ENCODE measurements around the gene CAMK1D.
"Not testable (repeated sequence)": the region's sequence is repeated elsewhere in the genome, so short reads cannot be mapped to it uniquely, and the experiment has no call there.

CAMK1D gene

GRCh38 chr10:12430406-12430982, 81.1 kb downstream of the CAMK1D start:
- no peak for DNase-seq (ENCODE audit: low read depth in 2 of 2)

- no peak for DNase-seq (ENCODE audit: low read depth in 2 of 2)
These were observed 82.1 kb downstream of the CAMK1D start for GRCh38 chr10:12431151-12432101.

GRCh38 chr10:12432402-12433189, 83.2 kb downstream of the CAMK1D start:
- DNase-seq (ENCODE audit: low read depth in 2 of 2): no peak

GRCh38 chr10:12434277-12434676, 84.9 kb downstream of the CAMK1D start:
- no peak for DNase-seq (ENCODE audit: low read depth in 2 of 2)

GRCh38 chr10:12434677-12435076, 85.3 kb downstream of the CAMK1D start:
- DNase-seq (ENCODE audit: low read depth in 2 of 2): not testable (repeated sequence)

GRCh38 chr10:12435348-12435747, 86.0 kb downstream of the CAMK1D start:
- no peak for DNase-seq (ENCODE audit: low read depth in 2 of 2)

GRCh38 chr10:12438919-12439692, 89.8 kb downstream of the CAMK1D start:
- DNase-seq (ENCODE audit: low read depth in 2 of 2): no peak

GRCh38 chr10:12439767-12440166, 90.4 kb downstream of the CAMK1D start:
- DNase-seq (ENCODE audit: low read depth in 2 of 2): not testable (repeated sequence)

- DNase-seq (ENCODE audit: low read depth in 2 of 2): no peak
These were observed 93.7 kb downstream of the CAMK1D start for GRCh38 chr10:12443026-12443425.

GRCh38 chr10:12444981-12445700, 95.8 kb downstream of the CAMK1D start:
- DNase-seq (ENCODE audit: low read depth in 2 of 2): no peak

GRCh38 chr10:12445701-12446334, 96.5 kb downstream of the CAMK1D start:
- no peak for DNase-seq (ENCODE audit: low read depth in 2 of 2)

GRCh38 chr10:12448340-12448728, 99.0 kb downstream of the CAMK1D start:
- no peak for DNase-seq (ENCODE audit: low read depth in 2 of 2)

- peak; percentile 64 to 80 for DNase-seq (ENCODE audit: low read depth in 2 of 2)
These were observed 99.5 kb downstream of the CAMK1D start for GRCh38 chr10:12448729-12449391.

GRCh38 chr10:12455318-12455717, 106.0 kb downstream of the CAMK1D start:
- no peak for DNase-seq (ENCODE audit: low read depth in 2 of 2)

GRCh38 chr10:12455766-12456165, 106.4 kb downstream of the CAMK1D start:
- DNase-seq (ENCODE audit: low read depth in 2 of 2): no peak

GRCh38 chr10:12459340-12459739, 110.0 kb downstream of the CAMK1D start:
- DNase-seq (ENCODE audit: low read depth in 2 of 2): no peak

GRCh38 chr10:12459762-12460161, 110.4 kb downstream of the CAMK1D start:
- DNase-seq (ENCODE audit: low read depth in 2 of 2): no peak

GRCh38 chr10:12463459-12463838, 114.1 kb downstream of the CAMK1D start:
- no peak for DNase-seq (ENCODE audit: low read depth in 2 of 2)

- DNase-seq (ENCODE audit: low read depth in 2 of 2): no peak
These were observed 116.2 kb downstream of the CAMK1D start for GRCh38 chr10:12465385-12466136.

Data from stimulated activated CD8-positive, alpha-beta memory T cell treated with anti-CD3 and anti-CD28 coated beads, Interleukin-7, amount 100 ng/mL, for 4 hours (primary cell).